SH-SY5Y (cell line): ENCODE results near the gene SPINT2.

ENCODE experiments used
- GATA2 ChIP-seq: IDR thresholded peaks from 2 replicates; pipeline ENCODE4 v1.6.1; 2011; ENCODE audit warnings: mild to moderate bottlenecking, low read depth, low read length
- GATA3 ChIP-seq: IDR thresholded peaks from 2 replicates; pipeline ENCODE4 v1.6.1; 2011; ENCODE audit warnings: low read depth, mild to moderate bottlenecking, low read length, moderate library complexity

GRCh38 chr19:38247126-38247525 is 17.2 kb upstream of the SPINT2 start:
- TF ChIP-seq GATA2: no peak
- TF ChIP-seq GATA3: no peak
